Smooth muscle cell (in vitro differentiated cells): Measurements from ENCODE around the gene RPS6KA1. TPM values are rescaled to one million over a fixed set of nuclear protein-coding genes. Genes with fewer than 3 reads are reported as not detected.
"Not testable (repeated sequence)": the region's sequence is repeated elsewhere in the genome, so short reads cannot be mapped to it uniquely, and the experiment has no call there.

ENCODE experiments used
- DNase-seq: peaks from one replicate; lab custom pipeline; 2025; ENCODE audit not compliant: unreplicated experiment; lab: John Stamatoyannopoulos, UW
- H2AFZ ChIP-seq: fragments of 200-600 bp; sonication (generic); 2 replicates; pipeline ENCODE4 v1.6.0; 2016; ENCODE audit warnings: antibody characterized with exemption, low read depth, mild to moderate bottlenecking
- H3F3A ChIP-seq: fragments of 200-600 bp; sonication (generic); 2 replicates; pipeline ENCODE4 v1.6.0; 2017; ENCODE audit warnings: antibody characterized with exemption, low read depth
- H3K27ac ChIP-seq: fragments of 200-600 bp; sonication (generic); 2 replicates; pipeline ENCODE4 v1.5.1; 2016; ENCODE audit warnings: low read depth, mild to moderate bottlenecking
- H3K27me3 ChIP-seq: fragments of 200-600 bp; sonication (generic); 2 replicates; pipeline ENCODE4 v1.6.1; 2016; ENCODE audit warnings: low read depth, mild to moderate bottlenecking
- H3K36me3 ChIP-seq: fragments of 200-600 bp; sonication (generic); 2 replicates; pipeline ENCODE4 v1.5.1; 2016; ENCODE audit warnings: low read depth
- H3K4me1 ChIP-seq: fragments of 200-600 bp; sonication (generic); 2 replicates; pipeline ENCODE4 v1.5.1; 2016; ENCODE audit warnings: low read depth
- H3K4me2 ChIP-seq: fragments of 200-600 bp; sonication (generic); 2 replicates; pipeline ENCODE4 v1.6.0; 2016; ENCODE audit warnings: mild to moderate bottlenecking
- H3K4me3 ChIP-seq: fragments of 200-600 bp; sonication (generic); 2 replicates; pipeline ENCODE4 v1.5.1; 2016; ENCODE audit warnings: mild to moderate bottlenecking
- H3K79me2 ChIP-seq: fragments of 200-600 bp; sonication (generic); 2 replicates; pipeline ENCODE4 v1.6.0; 2016; ENCODE audit warnings: low read depth, mild to moderate bottlenecking
- H3K9ac ChIP-seq: fragments of 200-600 bp; sonication (generic); 2 replicates; pipeline ENCODE4 v1.6.0; 2016; ENCODE audit warnings: low read depth
- H3K9me3 ChIP-seq: fragments of 200-600 bp; sonication (generic); replicated peaks from 2 replicates; pipeline ENCODE4 v1.5.1; 2016; ENCODE audit warnings: low read depth
- H4K20me1 ChIP-seq: fragments of 200-600 bp; sonication (generic); 2 replicates; pipeline ENCODE4 v1.6.0; 2016; ENCODE audit warnings: low read depth
- WGBS: methylation state at CpG from one replicate; pipeline ENCODE4 v1.1.7; 2016; ENCODE audit warnings: low lambda C conversion rate; 5-methylcytosine and 5-hydroxymethylcytosine counted together
- polyA plus RNA-seq: library from polyadenylated mRNA; unstranded; fragments of >200 nt; fragmentation: Nextera tagmentation; extraction: Ambion mirVana; gene quantifications from 2 replicates; pipeline ENCODE4 v1.2.1, GENCODE V29; 2016
- total RNA-seq: library from RNA; depleted of rRNA; stranded (reverse); fragments of >200 nt; gene quantifications from 2 replicates; pipeline ENCODE4 v1.2.3, GENCODE V29; 2014
- TF ChIP-seq, protein P1 (sequence below): fragments of 200-600 bp; sonication (generic); IDR thresholded peaks from 2 replicates; pipeline ENCODE4 v1.5.1; 2017; ENCODE audit warnings: borderline replicate concordance, mild to moderate bottlenecking, antibody characterized with exemption; ENCODE audit not compliant: insufficient read depth, poor library complexity, severe bottlenecking

The RPS6KA1 gene
- total and polyA plus RNA-seq, 2 experiments from 2014 or later, result 10.1 to 34.6 TPM

GRCh38 chr1:26607186-26607585 is 77.6 kb downstream of the RPS6KA1 start:
- no peaks in the 10 kb centered on the region for H3K79me2 ChIP-seq
- peaks cover 33% of the 10 kb centered on the region for H3K4me1 ChIP-seq
- no peak overlapping the region for H3K27ac ChIP-seq
- no peaks in the 10 kb centered on the region for H3K36me3 ChIP-seq
- H3K4me3 ChIP-seq, result no peak overlapping the region
- no peaks in the 10 kb centered on the region for H3K9me3 ChIP-seq
- DNase-seq, result no peak
- no peak overlapping the region for H3K4me2 ChIP-seq
- H4K20me1 ChIP-seq, result no peaks in the 10 kb centered on the region
- WGBS, result 81% methylated on average over 3 of the region's 3 CpGs
- H3F3A ChIP-seq, result no peaks in the 10 kb centered on the region
- TF ChIP-seq, protein P1, sequence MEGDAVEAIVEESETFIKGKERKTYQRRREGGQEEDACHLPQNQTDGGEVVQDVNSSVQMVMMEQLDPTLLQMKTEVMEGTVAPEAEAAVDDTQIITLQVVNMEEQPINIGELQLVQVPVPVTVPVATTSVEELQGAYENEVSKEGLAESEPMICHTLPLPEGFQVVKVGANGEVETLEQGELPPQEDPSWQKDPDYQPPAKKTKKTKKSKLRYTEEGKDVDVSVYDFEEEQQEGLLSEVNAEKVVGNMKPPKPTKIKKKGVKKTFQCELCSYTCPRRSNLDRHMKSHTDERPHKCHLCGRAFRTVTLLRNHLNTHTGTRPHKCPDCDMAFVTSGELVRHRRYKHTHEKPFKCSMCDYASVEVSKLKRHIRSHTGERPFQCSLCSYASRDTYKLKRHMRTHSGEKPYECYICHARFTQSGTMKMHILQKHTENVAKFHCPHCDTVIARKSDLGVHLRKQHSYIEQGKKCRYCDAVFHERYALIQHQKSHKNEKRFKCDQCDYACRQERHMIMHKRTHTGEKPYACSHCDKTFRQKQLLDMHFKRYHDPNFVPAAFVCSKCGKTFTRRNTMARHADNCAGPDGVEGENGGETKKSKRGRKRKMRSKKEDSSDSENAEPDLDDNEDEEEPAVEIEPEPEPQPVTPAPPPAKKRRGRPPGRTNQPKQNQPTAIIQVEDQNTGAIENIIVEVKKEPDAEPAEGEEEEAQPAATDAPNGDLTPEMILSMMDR, result no peak
- H2AFZ ChIP-seq, result no peak overlapping the region
- H3K9ac ChIP-seq, result no peak overlapping the region
- no peaks in the 10 kb centered on the region for H3K27me3 ChIP-seq

DNA sequence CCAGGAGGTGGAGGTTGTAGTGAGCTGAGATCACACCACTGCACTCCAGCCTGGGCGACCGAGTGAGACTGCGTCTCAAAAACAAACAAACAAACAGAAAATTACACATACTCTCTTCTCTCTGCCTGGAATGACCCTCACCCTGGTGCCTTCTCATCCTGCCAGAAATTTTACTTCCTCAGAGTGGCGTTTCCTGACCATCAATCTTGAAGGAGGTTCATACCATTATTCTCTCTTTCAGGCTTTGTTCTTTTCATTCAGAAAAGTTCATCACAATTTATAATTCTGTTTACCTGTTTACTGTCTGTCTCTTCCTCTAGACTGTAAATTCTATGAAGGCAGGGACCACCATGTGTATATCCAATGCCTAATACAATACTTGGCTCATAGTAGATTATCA is 79.3 kb downstream of the RPS6KA1 start:
- no peaks in the 10 kb centered on the region for H4K20me1 ChIP-seq
- no peak overlapping the region for H3K4me3 ChIP-seq
- H3K4me2 ChIP-seq, result no peak overlapping the region
- H3K27me3 ChIP-seq, result no peaks in the 10 kb centered on the region
- no peak for DNase-seq
- no peak overlapping the region for H3K9ac ChIP-seq
- WGBS, result 86% methylated on average over 4 of the region's 4 CpGs
- H2AFZ ChIP-seq, result no peak overlapping the region
- H3K79me2 ChIP-seq, result no peaks in the 10 kb centered on the region
- H3F3A ChIP-seq, result no peaks in the 10 kb centered on the region
- peaks cover 23% of the 10 kb centered on the region for H3K4me1 ChIP-seq
- H3K9me3 ChIP-seq, result no peaks in the 10 kb centered on the region
- H3K27ac ChIP-seq, result no peak overlapping the region
- H3K36me3 ChIP-seq, result no peaks in the 10 kb centered on the region
- TF ChIP-seq, protein P1, result no peak

GRCh38 chr1:26610781-26611180 is 81.2 kb downstream of the RPS6KA1 start:
- Histone ChIP-seq H2AFZ (peak overlapping the region; percentile 18), H3K79me2 (no peaks in the 10 kb centered on the region), H3K9me3 (no peaks in the 10 kb centered on the region), H3F3A (no peaks in the 10 kb centered on the region), H3K27me3 (no peaks in the 10 kb centered on the region), H3K36me3 (no peaks in the 10 kb centered on the region), H3K27ac (no peak overlapping the region), H4K20me1 (no peaks in the 10 kb centered on the region), H3K4me1 (peaks cover 15% of the 10 kb centered on the region), H3K9ac (no peak overlapping the region), H3K4me2 (no peak overlapping the region), H3K4me3 (no peak overlapping the region)
- WGBS, result 47% methylated on average over 2 of the region's 2 CpGs
- DNase-seq, result no peak
- TF ChIP-seq, protein P1, result no peak

DNA sequence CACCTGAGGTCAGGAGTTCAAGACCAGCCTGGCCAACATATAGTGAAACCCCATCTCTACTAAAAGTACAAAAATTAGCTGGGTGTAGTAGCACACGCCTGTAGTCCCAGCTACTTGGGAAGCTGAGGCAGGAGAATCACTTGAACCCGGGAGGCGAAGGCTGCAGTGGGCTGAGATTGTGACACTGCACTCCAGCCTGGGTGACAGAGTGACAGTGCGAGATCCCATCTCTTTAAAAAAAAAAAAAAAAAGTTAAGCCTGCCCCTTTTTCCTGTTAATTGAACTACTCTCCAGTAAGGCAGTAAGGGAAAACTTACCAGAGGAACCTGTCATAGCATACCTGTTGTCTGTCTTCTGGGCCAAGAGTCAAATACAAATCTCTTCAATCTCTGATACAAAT is 83.1 kb downstream of the RPS6KA1 start:
- not testable (repeated sequence) for DNase-seq, H3K4me3 ChIP-seq, H4K20me1 ChIP-seq, H3K36me3 ChIP-seq, H3F3A ChIP-seq, H3K9ac ChIP-seq, H3K27me3 ChIP-seq, H2AFZ ChIP-seq, H3K9me3 ChIP-seq, H3K4me2 ChIP-seq, H3K27ac ChIP-seq, H3K79me2 ChIP-seq
- 97% methylated on average over 4 of the region's 4 CpGs for WGBS
- H3K4me1 ChIP-seq, result peaks cover 15% of the 10 kb centered on the region
